ENCODE results near the gene GBP6.
"Not testable (repeated sequence)": the region's sequence is repeated elsewhere in the genome, so short reads cannot be mapped to it uniquely, and the experiment has no call there.

GBP6 gene

DNA sequence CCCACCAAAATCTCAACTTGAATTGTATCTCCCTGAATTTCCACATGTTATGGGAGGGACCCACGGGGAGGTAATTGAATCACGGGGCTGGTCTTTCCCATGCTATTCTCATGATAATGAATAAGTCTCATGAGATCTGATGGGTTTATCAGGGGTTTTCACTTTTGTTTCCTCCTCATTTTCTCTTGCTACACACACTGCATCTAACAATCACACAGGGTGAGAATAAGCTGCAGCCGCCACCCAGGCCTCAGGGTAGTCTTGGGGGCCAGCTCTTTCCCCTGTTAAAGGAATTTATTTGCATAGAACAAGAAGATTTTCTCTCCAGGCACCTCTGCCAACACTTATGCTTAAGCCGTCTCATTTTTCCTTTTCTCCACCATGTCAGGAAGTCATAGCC, 26.0 kb upstream of the GBP6 start:
- TF ChIP-seq, protein P1, sequence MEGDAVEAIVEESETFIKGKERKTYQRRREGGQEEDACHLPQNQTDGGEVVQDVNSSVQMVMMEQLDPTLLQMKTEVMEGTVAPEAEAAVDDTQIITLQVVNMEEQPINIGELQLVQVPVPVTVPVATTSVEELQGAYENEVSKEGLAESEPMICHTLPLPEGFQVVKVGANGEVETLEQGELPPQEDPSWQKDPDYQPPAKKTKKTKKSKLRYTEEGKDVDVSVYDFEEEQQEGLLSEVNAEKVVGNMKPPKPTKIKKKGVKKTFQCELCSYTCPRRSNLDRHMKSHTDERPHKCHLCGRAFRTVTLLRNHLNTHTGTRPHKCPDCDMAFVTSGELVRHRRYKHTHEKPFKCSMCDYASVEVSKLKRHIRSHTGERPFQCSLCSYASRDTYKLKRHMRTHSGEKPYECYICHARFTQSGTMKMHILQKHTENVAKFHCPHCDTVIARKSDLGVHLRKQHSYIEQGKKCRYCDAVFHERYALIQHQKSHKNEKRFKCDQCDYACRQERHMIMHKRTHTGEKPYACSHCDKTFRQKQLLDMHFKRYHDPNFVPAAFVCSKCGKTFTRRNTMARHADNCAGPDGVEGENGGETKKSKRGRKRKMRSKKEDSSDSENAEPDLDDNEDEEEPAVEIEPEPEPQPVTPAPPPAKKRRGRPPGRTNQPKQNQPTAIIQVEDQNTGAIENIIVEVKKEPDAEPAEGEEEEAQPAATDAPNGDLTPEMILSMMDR (IDR thresholded peaks at IDR 0.05) = no peak
- Mint-ChIP-seq H3K9me3 (no peaks in the 10 kb centered on the region), H3K27me3 (ENCODE audit: low read depth, poor library complexity) (peaks cover 7% of the 10 kb centered on the region), H3K27ac (no peak overlapping the region), H3K36me3 (ENCODE audit: low read depth) (no peaks in the 10 kb centered on the region), H3K4me3 (no peak overlapping the region), H3K4me1 (no peaks in the 10 kb centered on the region)
- DNase-seq = no peak

DNA sequence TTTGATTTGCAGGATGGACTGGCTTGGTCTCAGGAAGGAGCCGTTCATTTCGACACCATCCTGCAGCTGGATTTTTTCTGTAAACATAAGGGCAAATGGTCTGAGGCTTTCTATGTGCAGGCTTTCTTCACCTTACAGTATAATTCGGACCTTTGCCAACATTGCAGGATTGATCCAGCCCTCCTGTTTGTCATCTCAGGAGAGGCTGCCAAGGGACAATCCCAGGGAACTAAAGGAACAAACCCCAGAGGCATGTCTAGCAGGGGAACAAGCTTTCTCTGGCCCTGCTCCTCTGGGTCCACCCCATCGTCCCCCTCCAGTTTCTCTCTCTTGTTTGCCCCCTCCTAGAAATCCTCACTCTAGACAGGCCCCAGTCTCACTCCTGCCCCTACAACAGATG, 24.8 kb upstream of the GBP6 start:
- Mint-ChIP-seq H3K27me3 (ENCODE audit: low read depth, poor library complexity) (peaks cover 7% of the 10 kb centered on the region), H3K36me3 (ENCODE audit: low read depth) (no peaks in the 10 kb centered on the region), H3K4me1 (no peaks in the 10 kb centered on the region), H3K9me3 (peaks cover 2% of the 10 kb centered on the region), H3K27ac (no peak overlapping the region), H3K4me3 (no peak overlapping the region)
- TF ChIP-seq, protein P1 (IDR thresholded peaks at IDR 0.05) = no peak
- no peak for DNase-seq

DNA sequence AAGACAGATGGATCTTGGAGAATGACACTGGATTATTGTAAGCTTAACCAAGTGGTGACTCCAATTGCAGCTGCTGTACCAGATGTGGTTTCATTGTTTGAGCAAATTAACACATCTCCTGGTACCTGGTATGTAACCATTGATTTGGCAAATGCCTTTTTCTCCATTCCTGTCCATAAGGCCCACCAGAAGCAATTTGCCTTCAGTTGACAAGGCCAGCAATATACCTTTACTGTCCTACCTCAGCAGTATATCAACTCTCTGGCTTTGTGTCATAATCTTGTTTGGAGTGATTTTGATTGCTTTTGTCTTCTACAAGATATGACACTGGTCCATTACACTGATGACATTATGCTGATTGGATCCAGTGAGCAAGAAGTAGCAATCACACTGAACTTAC, 18.4 kb upstream of the GBP6 start:
- not testable (repeated sequence) for H3K4me1 Mint-ChIP-seq; H3K9me3 Mint-ChIP-seq; H3K36me3 Mint-ChIP-seq (ENCODE audit: low read depth); H3K4me3 Mint-ChIP-seq; H3K27ac Mint-ChIP-seq; DNase-seq; H3K27me3 Mint-ChIP-seq (ENCODE audit: low read depth, poor library complexity)

DNA sequence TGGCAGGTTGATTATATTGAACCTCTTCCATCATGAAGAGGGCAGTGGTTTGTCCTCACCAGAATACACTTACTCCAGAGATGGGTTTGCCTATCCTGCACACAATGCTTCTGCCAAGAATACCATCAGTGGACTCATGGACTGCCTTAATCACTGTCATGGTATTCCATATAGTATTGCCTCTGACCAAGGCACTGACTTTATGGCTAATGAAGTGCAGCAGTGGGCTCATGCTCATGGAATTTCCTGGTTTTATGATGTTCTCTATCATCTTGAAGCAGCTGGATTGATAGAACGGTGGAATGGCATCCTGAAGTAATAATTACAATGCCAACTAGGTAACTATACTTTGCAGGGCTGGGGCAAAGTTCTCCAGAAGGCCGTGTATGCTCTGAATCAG, 16.6 kb upstream of the GBP6 start:
- Mint-ChIP-seq H3K9me3 (peaks cover 5% of the 10 kb centered on the region), H3K36me3 (ENCODE audit: low read depth) (no peaks in the 10 kb centered on the region), H3K4me1 (no peaks in the 10 kb centered on the region), H3K4me3 (no peak overlapping the region), H3K27me3 (ENCODE audit: low read depth, poor library complexity) (peaks cover under 1% of the 10 kb centered on the region), H3K27ac (no peak overlapping the region)
- TF ChIP-seq, protein P1 (IDR thresholded peaks at IDR 0.05) = no peak
- DNase-seq = no peak

DNA sequence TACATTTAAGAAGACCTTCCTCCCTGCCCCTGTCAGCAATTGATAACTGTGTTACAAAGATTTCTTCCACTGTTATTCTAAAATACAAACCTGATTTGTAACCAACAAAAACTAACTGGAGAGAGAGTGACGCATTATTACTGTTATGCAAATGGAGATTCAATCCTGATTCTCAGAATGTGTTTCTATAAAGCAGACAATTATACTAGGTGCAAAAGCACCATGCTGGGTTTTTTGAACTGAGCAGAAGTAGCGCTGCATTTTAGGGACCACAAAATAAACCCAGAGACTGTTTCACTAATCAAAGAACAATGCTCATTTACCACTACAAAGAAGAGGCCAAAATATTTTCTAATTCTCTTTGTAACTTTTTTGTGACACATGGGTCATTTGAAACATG, 13.6 kb upstream of the GBP6 start:
- H3K27ac Mint-ChIP-seq = no peak overlapping the region
- no peaks in the 10 kb centered on the region for H3K36me3 Mint-ChIP-seq (ENCODE audit: low read depth)
- H3K4me1 Mint-ChIP-seq = peaks cover 4% of the 10 kb centered on the region
- TF ChIP-seq, protein P1 (IDR thresholded peaks at IDR 0.05) = no peak
- no peaks in the 10 kb centered on the region for H3K9me3 Mint-ChIP-seq
- no peak overlapping the region for H3K4me3 Mint-ChIP-seq
- H3K27me3 Mint-ChIP-seq (ENCODE audit: low read depth, poor library complexity) = peaks cover 3% of the 10 kb centered on the region
- no peak for DNase-seq

DNA sequence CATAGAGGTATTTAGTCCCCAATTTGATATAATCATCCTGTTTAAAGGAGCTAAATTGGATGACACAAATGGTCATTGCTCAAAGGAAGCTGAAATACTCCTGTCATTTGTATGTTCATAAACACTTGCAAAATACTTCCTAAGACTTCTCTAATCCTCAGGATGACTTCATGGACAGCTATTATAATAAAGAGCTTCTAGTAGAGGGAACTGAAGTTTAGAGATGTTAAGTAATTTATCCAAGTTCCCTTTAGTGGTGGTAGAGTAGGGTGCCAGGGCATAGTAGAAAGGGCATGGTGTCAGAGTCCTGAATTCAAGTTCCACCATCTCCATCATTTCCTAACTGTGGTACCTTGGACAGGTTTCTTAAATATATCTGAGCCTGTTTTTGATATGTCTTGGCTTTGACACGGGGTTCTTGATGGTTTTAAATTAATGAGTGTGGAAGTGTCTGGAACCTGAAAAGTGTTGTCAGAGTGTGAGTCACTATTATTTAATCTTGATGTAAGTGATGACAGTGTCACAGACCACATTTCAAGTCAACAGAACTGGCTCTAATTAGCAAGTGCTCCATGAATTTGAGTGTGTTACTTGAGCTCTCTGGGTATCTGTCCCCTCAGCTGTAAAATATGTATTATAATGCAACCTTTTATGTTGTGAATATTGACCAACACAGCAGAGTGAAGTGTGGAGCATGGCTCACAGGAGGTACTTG, 12.1 kb upstream of the GBP6 start:
- no peak overlapping the region for H3K27ac Mint-ChIP-seq
- peaks cover 4% of the 10 kb centered on the region for H3K4me1 Mint-ChIP-seq
- H3K9me3 Mint-ChIP-seq = no peaks in the 10 kb centered on the region
- TF ChIP-seq, protein P1 (IDR thresholded peaks at IDR 0.05) = no peak
- no peaks in the 10 kb centered on the region for H3K36me3 Mint-ChIP-seq (ENCODE audit: low read depth)
- DNase-seq = no peak
- H3K4me3 Mint-ChIP-seq = no peak overlapping the region
- H3K27me3 Mint-ChIP-seq (ENCODE audit: low read depth, poor library complexity) = peaks cover 6% of the 10 kb centered on the region

Data from nephron progenitor cell (in vitro differentiated cells).